Activated naive CD8-positive, alpha-beta T cell (primary cell): ENCODE data around the gene LRRC45.

Experiments
- H3K27ac Mint-ChIP-seq: one replicate; pipeline ENCODE4 v1.8.0; 2021; ENCODE audit warnings: mixed read lengths
- H3K27me3 Mint-ChIP-seq: one replicate; pipeline ENCODE4 v1.8.0; 2021; ENCODE audit warnings: mixed read lengths
- H3K36me3 Mint-ChIP-seq: one replicate; pipeline ENCODE4 v1.8.0; 2021; ENCODE audit warnings: mixed read lengths
- H3K4me1 Mint-ChIP-seq: one replicate; pipeline ENCODE4 v1.8.0; 2021; ENCODE audit warnings: low read depth, mixed read lengths
- H3K4me3 Mint-ChIP-seq: one replicate; pipeline ENCODE4 v1.8.0; 2021; ENCODE audit warnings: mild to moderate bottlenecking, mixed read lengths
- H3K9me3 Mint-ChIP-seq: one replicate; pipeline ENCODE4 v1.8.0; 2021; ENCODE audit warnings: low read depth, mixed read lengths

LRRC45 gene

GRCh38 chr17:82052638-82053059 is 29.5 kb downstream of the LRRC45 start:
- Mint-ChIP-seq H3K27me3 (no peaks in the 10 kb centered on the region), H3K4me3 (peak overlapping the region; percentile 84), H3K27ac (no peak overlapping the region), H3K36me3 (no peaks in the 10 kb centered on the region), H3K9me3 (no peaks in the 10 kb centered on the region), H3K4me1 (peaks cover 12% of the 10 kb centered on the region)

DNA sequence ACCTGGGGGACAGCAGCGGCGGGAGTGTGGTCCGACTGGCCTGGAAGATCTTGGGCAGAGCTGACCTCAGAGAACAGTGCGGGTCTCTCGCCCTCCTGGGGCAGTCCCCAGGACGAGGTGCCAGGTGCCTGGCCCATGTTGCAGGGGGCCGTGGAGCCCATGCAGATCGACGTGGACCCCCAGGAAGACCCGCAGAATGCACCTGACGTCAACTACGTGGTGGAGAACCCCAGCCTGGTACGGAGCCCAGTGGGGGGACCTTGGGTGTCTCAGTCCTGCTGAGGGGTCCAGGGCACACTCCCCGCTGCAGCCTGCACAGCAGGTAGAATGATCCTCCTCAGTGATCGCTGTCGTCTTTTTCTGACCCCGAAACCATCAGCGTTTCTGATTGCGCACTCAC is 30.0 kb downstream of the LRRC45 start:
- H3K4me3 Mint-ChIP-seq = peak overlapping the region; percentile 84
- no peaks in the 10 kb centered on the region for H3K36me3 Mint-ChIP-seq
- no peak overlapping the region for H3K27ac Mint-ChIP-seq
- no peaks in the 10 kb centered on the region for H3K9me3 Mint-ChIP-seq
- peaks cover 12% of the 10 kb centered on the region for H3K4me1 Mint-ChIP-seq
- H3K27me3 Mint-ChIP-seq = no peaks in the 10 kb centered on the region

DNA sequence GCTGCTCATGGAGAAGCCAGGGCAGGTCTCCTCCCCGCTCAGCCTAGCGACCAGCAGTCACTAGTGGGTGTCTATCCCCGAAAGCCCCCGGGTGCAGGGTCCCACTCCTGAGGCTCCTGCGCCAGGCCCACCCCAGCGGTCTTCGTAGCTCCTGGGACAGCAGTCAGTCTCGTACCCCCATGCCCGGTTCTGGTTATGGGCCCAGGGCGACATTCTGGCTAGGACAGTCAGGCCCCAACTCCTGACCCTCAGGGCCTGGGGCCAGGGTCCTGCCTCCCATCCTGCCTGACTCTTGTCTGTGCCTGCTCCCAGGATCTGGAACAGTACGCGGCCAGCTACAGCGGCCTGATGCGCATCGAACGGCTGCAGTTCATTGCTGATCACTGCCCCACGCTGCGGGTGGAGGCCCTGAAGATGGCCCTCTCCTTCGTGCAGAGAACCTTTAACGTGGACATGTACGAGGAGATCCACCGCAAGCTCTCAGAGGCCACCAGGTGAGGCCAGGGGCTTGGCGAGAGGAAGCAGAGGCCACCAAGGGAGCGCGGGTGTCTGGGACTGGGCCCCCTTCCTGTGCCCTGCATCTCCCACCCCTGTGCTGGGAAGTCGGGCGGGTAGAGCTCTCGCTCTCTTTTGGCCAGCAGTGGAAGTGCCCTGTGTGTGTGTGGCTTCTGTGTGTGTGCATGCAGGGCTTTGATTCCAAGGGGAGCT is 30.6 kb downstream of the LRRC45 start:
- Mint-ChIP-seq H3K9me3 (no peaks in the 10 kb centered on the region), H3K27ac (no peak overlapping the region), H3K36me3 (no peaks in the 10 kb centered on the region), H3K4me3 (peak overlapping the region; percentile 84), H3K4me1 (peaks cover 12% of the 10 kb centered on the region), H3K27me3 (no peaks in the 10 kb centered on the region)

- H3K36me3 Mint-ChIP-seq = no peaks in the 10 kb centered on the region
- H3K27ac Mint-ChIP-seq = no peak overlapping the region
- no peaks in the 10 kb centered on the region for H3K9me3 Mint-ChIP-seq
- peaks cover 12% of the 10 kb centered on the region for H3K4me1 Mint-ChIP-seq
- H3K4me3 Mint-ChIP-seq = peak overlapping the region; percentile 13
- no peaks in the 10 kb centered on the region for H3K27me3 Mint-ChIP-seq
Observed at GRCh38 chr17:82054351-82055022, 31.4 kb downstream of the LRRC45 start.

DNA sequence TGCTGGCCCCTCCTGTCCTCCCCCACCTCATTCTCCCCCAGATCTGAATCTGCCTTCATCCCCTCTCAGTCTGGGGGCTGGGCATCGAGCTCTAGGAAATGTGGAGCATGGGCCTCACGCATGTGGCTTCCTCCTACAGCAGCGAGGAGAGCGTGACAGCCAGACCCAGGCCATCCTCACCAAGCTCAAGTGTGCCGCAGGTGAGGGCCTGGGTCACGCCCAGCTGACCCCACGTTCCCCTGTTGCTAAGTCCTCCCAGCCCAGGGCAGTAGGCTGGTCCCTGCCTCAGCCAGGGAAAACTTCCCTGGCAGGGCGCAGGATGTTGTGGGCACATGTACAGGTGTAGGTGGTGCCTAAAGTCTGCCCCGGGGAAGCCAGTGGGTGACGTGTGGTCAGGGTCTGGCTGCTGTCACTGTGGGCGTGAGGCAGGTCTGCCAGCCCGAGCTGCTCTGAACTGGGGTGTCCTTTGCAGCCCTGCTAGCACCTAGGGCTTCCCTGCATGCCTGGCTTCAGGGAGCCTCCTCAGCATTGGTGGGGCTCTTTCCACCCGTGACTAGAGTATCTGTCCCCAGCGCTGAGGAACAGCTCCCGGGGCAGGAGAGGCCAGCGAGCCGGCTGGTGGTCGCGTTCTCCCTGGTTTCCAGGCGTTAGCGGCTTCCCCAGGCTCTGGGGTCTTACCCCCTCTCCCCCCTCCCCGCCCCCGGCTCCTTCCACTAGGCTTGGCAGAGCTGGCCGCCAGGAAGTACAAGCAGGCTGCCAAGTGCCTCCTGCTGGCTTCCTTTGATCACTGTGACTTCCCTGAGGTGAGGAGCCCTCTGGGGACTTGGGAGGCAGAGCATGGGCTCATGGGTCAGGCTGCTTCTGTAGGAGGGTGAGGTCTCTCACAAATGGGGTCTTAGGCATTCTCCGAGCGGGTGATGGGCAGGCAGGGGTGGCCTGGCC is 32.2 kb downstream of the LRRC45 start:
- H3K36me3 Mint-ChIP-seq = no peaks in the 10 kb centered on the region
- peak overlapping the region; percentile 13 for H3K4me3 Mint-ChIP-seq
- no peak overlapping the region for H3K27ac Mint-ChIP-seq
- H3K9me3 Mint-ChIP-seq = no peaks in the 10 kb centered on the region
- peaks cover 11% of the 10 kb centered on the region for H3K4me1 Mint-ChIP-seq
- H3K27me3 Mint-ChIP-seq = no peaks in the 10 kb centered on the region

DNA sequence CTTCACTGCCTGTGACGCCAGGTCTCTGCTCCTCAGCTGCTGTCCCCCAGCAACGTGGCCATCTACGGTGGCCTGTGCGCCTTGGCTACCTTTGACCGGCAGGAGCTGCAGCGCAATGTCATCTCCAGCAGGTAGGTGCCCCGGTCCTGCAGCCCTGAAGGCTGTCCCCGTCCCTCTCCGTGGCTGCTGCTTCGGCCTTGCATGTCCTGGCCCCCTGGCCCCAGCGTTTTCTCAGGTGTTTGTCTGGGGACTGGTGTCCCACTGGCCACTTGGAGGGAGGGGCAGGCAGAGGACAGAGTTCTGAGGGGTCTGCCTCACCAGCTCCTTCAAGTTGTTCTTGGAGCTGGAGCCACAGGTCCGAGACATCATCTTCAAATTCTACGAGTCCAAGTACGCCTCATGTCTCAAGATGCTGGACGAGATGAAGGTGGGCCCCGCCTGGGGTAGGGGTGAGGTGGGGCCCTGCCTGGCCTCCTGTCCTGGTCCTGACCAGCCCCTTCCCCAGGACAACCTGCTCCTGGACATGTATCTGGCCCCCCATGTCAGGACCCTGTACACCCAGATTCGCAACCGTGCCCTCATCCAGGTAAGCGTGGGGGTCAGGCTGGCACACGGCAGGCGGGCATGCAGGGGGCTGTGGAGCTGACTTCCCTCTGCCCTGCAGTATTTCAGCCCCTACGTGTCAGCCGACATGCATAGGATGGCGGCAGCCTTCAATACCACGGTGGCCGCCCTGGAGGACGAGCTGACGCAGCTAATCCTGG is 33.0 kb downstream of the LRRC45 start:
- Mint-ChIP-seq H3K4me3 (no peak overlapping the region), H3K36me3 (no peaks in the 10 kb centered on the region), H3K9me3 (no peaks in the 10 kb centered on the region), H3K27ac (no peak overlapping the region), H3K27me3 (no peaks in the 10 kb centered on the region), H3K4me1 (peaks cover 5% of the 10 kb centered on the region)

DNA sequence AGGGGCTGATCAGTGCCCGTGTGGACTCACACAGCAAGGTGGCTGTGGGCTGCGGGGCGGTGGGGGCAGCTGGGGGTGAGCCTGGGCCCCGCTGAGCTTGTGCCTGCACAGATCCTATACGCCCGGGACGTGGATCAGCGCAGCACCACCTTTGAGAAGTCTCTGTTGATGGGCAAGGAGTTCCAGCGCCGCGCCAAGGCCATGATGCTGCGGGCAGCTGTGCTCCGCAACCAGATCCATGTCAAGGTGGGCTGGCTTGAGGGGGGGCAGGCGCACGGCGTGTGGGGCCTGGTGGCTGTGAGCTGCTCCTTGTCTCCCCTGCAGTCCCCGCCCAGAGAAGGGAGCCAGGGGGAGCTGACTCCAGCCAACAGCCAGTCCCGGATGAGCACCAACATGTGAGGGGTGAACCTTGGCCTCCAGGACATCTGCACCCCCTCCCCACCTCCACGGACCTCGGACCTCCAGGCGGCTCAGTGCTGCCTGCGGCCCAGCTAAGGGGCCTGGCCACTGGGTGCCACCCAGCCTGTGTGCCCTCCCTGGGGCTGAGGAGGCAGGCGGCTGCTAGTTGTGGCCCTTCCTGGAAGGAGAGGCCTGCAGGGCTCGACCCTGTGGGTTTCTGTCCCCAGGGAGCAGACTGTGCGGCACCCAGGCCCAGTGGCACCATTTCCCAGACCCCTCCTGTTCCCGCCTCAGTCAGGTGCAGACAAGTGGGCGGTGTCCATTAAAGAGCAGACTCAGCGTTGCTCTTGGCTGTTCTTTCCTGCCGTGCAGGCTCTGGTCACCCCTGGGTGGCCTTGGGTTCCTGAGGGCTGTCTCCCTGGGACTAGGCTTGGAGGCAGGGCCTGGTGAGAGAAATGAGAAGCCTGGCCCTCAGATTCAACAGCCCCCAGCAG is 33.9 kb downstream of the LRRC45 start:
- Mint-ChIP-seq H3K27me3 (no peaks in the 10 kb centered on the region), H3K4me1 (peaks cover 5% of the 10 kb centered on the region), H3K27ac (no peak overlapping the region), H3K9me3 (no peaks in the 10 kb centered on the region), H3K36me3 (no peaks in the 10 kb centered on the region), H3K4me3 (no peak overlapping the region)

DNA sequence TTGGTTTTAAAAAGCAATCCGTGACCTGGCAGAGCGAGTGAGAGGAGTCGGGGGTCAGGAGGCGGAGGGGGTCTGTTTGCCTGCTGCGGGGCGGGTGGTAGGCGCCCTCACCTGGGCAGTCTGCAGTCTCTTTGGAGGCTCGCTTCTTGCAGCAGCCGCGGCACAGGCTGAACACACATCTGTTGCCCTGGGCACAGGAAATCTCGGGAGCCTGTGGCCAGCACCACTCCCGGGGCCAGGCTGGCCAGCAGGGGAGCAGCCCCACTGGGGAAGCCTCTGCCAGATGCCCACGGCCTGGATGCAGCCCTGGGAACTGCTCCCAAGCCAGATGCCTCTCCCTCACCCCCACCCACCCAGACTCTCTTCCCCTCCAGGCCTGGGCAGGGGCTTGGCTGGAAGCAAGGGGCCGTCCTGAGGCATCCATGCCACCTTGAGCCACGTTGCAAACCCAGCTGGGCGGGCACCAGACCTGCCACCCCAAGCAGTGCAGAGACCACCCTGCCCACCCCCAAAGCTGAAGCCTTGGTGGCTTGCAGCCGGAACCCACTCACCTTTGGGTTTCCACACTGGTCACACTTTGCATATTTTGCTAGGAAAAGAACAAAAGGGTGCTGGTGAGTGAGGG is 35.2 kb downstream of the LRRC45 start:
- Mint-ChIP-seq H3K4me3 (no peak overlapping the region), H3K4me1 (peaks cover 4% of the 10 kb centered on the region), H3K9me3 (no peaks in the 10 kb centered on the region), H3K27me3 (no peaks in the 10 kb centered on the region), H3K36me3 (no peaks in the 10 kb centered on the region), H3K27ac (no peak overlapping the region)

GRCh38 chr17:82058855-82059249 is 35.7 kb downstream of the LRRC45 start:
- H3K4me1 Mint-ChIP-seq = peaks cover under 1% of the 10 kb centered on the region
- no peak overlapping the region for H3K27ac Mint-ChIP-seq
- H3K27me3 Mint-ChIP-seq = no peaks in the 10 kb centered on the region
- no peaks in the 10 kb centered on the region for H3K36me3 Mint-ChIP-seq
- no peaks in the 10 kb centered on the region for H3K9me3 Mint-ChIP-seq
- H3K4me3 Mint-ChIP-seq = no peak overlapping the region

GRCh38 chr17:82059272-82060000 is 36.3 kb downstream of the LRRC45 start:
- no peak overlapping the region for H3K4me3 Mint-ChIP-seq
- peaks cover 4% of the 10 kb centered on the region for H3K4me1 Mint-ChIP-seq
- no peaks in the 10 kb centered on the region for H3K36me3 Mint-ChIP-seq
- H3K27ac Mint-ChIP-seq = no peak overlapping the region
- H3K9me3 Mint-ChIP-seq = no peaks in the 10 kb centered on the region
- no peaks in the 10 kb centered on the region for H3K27me3 Mint-ChIP-seq

GRCh38 chr17:82060001-82060380 is 36.9 kb downstream of the LRRC45 start:
- Mint-ChIP-seq H3K9me3 (no peaks in the 10 kb centered on the region), H3K27ac (no peak overlapping the region), H3K27me3 (no peaks in the 10 kb centered on the region)

GRCh38 chr17:82060614-82061013 is 37.5 kb downstream of the LRRC45 start:
- H3K4me3 Mint-ChIP-seq = no peak overlapping the region
- peak overlapping the region; percentile 22 for H3K27ac Mint-ChIP-seq
- H3K27me3 Mint-ChIP-seq = no peaks in the 10 kb centered on the region
- peaks cover 4% of the 10 kb centered on the region for H3K4me1 Mint-ChIP-seq
- H3K36me3 Mint-ChIP-seq = no peaks in the 10 kb centered on the region
- H3K9me3 Mint-ChIP-seq = no peaks in the 10 kb centered on the region

More at GRCh38 chr17:82060001-82060380, 36.9 kb downstream of the LRRC45 start:
- Mint-ChIP-seq H3K36me3 (no peaks in the 10 kb centered on the region), H3K4me3 (no peak overlapping the region), H3K4me1 (peaks cover 4% of the 10 kb centered on the region)
